OCI-LY3 (cell line): ENCODE results near the gene GLIPR1L1.

Experiments used
- CTCF ChIP-seq: fragments of 200-600, 300-600 bp; sonication (generic); IDR thresholded peaks from 2 replicates; pipeline ENCODE4 v1.5.1; 2014; ENCODE audit warnings: antibody characterized with exemption, low read length, low read depth
- EZH2phosphoT487 ChIP-seq: fragments of 200-600 bp; shearing (Covaris generic); IDR thresholded peaks from 2 replicates; pipeline ENCODE4 v1.6.1; 2018; ENCODE audit warnings: antibody characterized with exemption, mixed run types, low read depth

- TF ChIP-seq CTCF (no peak), EZH2phosphoT487 (no peak)
These were observed 55.9 kb downstream of the GLIPR1L1 start for GRCh38 chr12:75390156-75390898.
